GM12878 (cell line): ENCODE measurements around the gene ASAP3. TPM values are rescaled to one million over a fixed set of nuclear protein-coding genes. Genes with fewer than 3 reads are reported as not detected.

Experiments
- ATAC-seq: fragments of 200-7000 bp; cut with Tn5 transposase; 3 replicates; pipeline ENCODE4 v1.9.1; 2020; ENCODE audit warnings: mild to moderate bottlenecking, moderate library complexity
- BruUV-seq: library from RNA; stranded (reverse); fragments of 400-500 nt; replicated peaks from 2 replicates; lab custom pipeline; 2021; lab: Mats Ljungman, UMichigan
- CTCF ChIA-PET: fragments of 300-600 bp; sonication (Branson Sonifier 250); formaldehyde crosslinking; extraction: SDS; loops from one replicate; lab custom pipeline; 2021; ENCODE audit warnings: inconsistent platforms; lab: Yijun Ruan, JAX
- POLR2A ChIA-PET: fragments of 350-600 bp; formaldehyde crosslinking; extraction: SDS; loops from one replicate; lab custom pipeline; 2021; ENCODE audit warnings: inconsistent platforms; lab: Charles Lee
- RAD21 ChIA-PET: fragments of 300-600 bp; sonication (Branson Sonifier 250); formaldehyde crosslinking; loops from one replicate; lab custom pipeline; 2023; ENCODE audit warnings: antibody characterized with exemption; ENCODE audit not compliant: unreplicated experiment; lab: Charles Lee
- SMC1A ChIA-PET: fragments of 300-600 bp; sonication (Branson Sonifier 250); formaldehyde crosslinking; loops from one replicate; lab custom pipeline; 2023; ENCODE audit not compliant: unreplicated experiment, uncharacterized antibody; lab: Charles Lee
- DNase-seq: peaks from one replicate; pipeline ENCODE4 v3.0.0-alpha.2; 2011; ENCODE audit warnings: low read depth, low spot score
- FAIRE-seq: peaks from 3 replicates; lab custom pipeline; 2011; peaks lifted over from hg19 to GRCh38; lab: Jason Lieb, UNC
- H2AFZ ChIP-seq: 2 replicates; pipeline ENCODE4 v1.6.0; 2011; ENCODE audit warnings: low read depth, low read length, control low read depth; ENCODE audit not compliant: control insufficient read depth
- H3K27ac ChIP-seq: 2 replicates; pipeline ENCODE4 v1.5.1; 2011; ENCODE audit warnings: control low read depth; ENCODE audit not compliant: control insufficient read depth, insufficient read depth
- H3K27me3 ChIP-seq, 2 experiments: replicated peaks in 1 of 2; 2 replicates each; pipeline versions ENCODE4 v1.6.0 to v1.6.1; 2011; ENCODE audit warnings: low read length in 1 of 2; ENCODE audit not compliant: control insufficient read depth in 2 of 2, insufficient read depth in 2 of 2
- H3K36me3 ChIP-seq, 2 experiments: 2 replicates each; pipeline ENCODE4 v1.5.1; 2011; ENCODE audit warnings: low read length in 1 of 2; ENCODE audit not compliant: control insufficient read depth in 2 of 2, insufficient read depth in 2 of 2
- H3K4me1 ChIP-seq: 2 replicates; pipeline ENCODE4 v1.6.1; 2011; ENCODE audit warnings: mild to moderate bottlenecking, low read length, moderate library complexity, mixed read lengths; ENCODE audit not compliant: control insufficient read depth, insufficient read depth
- H3K4me2 ChIP-seq: 2 replicates; pipeline ENCODE4 v1.6.0; 2011; ENCODE audit warnings: control low read depth; ENCODE audit not compliant: control insufficient read depth, insufficient read depth
- H3K4me3 ChIP-seq: fragments of 200-600 bp; sonication (generic); 2 replicates; pipeline ENCODE4 v1.5.1; 2016
- H3K79me2 ChIP-seq: 2 replicates; pipeline ENCODE4 v1.6.0; 2011; ENCODE audit warnings: low read length; ENCODE audit not compliant: control insufficient read depth, insufficient read depth
- H3K9ac ChIP-seq: 2 replicates; pipeline ENCODE4 v1.8.0; 2011; ENCODE audit warnings: low read length, control low read depth, mixed read lengths; ENCODE audit not compliant: control insufficient read depth, insufficient read depth
- H3K9me3 ChIP-seq: replicated peaks from 3 replicates; pipeline ENCODE4 v1.5.1; 2011; ENCODE audit warnings: mild to moderate bottlenecking, low read length; ENCODE audit not compliant: control insufficient read depth, insufficient read depth
- H4K20me1 ChIP-seq: 2 replicates; pipeline ENCODE4 v1.6.0; 2011; ENCODE audit not compliant: control insufficient read depth, insufficient read depth
- BHLHE40 ChIP-seq, 2 experiments: fragments of 450-650 bp in 1 of 2; IDR thresholded peaks; 2 replicates each; pipeline ENCODE4 v1.6.1; 2011 to 2017; ENCODE audit warnings: low read depth in 2 of 2, borderline replicate concordance in 1 of 2, improper control_type of control experiment in 1 of 2, low read length in 1 of 2, mild to moderate bottlenecking in 1 of 2
- NFIC ChIP-seq: IDR thresholded peaks from 2 replicates; pipeline ENCODE4 v1.6.1; 2012; ENCODE audit warnings: low read depth, mild to moderate bottlenecking, inconsistent platforms, low read length, moderate library complexity
- SUZ12 ChIP-seq: fragments of 200-600 bp; sonication (generic); IDR thresholded peaks from one replicate; pipeline ENCODE4 v1.6.1; 2018; ENCODE audit warnings: antibody characterized with exemption, mild to moderate bottlenecking; ENCODE audit not compliant: unreplicated experiment
- ZSCAN29 ChIP-seq: fragments of 450-650 bp; IDR thresholded peaks from 2 replicates; pipeline ENCODE4 v1.6.1; 2017; ENCODE audit warnings: mild to moderate bottlenecking, moderate library complexity
- WGBS: methylation state at CpG from one replicate; pipeline ENCODE4 v1.1.6; 2016; ENCODE audit warnings: low lambda C conversion rate; ENCODE audit not compliant: insufficient replicate concordance, insufficient coverage; ENCODE audit errors: missing lambda C conversion rate; 5-methylcytosine and 5-hydroxymethylcytosine counted together
- in situ Hi-C: fragments of 300-500 bp; cut with MboI; formaldehyde crosslinking; loops from 9 replicates; pipeline ENCODE4 v1.14.3; 2018; ENCODE audit warnings: mixed read lengths
- intact Hi-C: fragments of 100-400 bp; cut with micrococcal nuclease; formaldehyde crosslinking; loops from one replicate; pipeline ENCODE4 v1.14.2; 2022; ENCODE audit not compliant: unreplicated experiment
- polyA plus RNA-seq, 11 experiments: library from polyadenylated mRNA; depleted of rRNA in 4 of 11; unstranded in 6 of 11; stranded (reverse) in 5 of 11; fragments of >200 nt; fragmentation: Nextera tagmentation in 4 of 11; fragmentation: Illumina TruSeq in 1 of 11; extraction: Ambion mirVana in 4 of 11; extraction: Trizol in 1 of 11; gene quantifications; 1 replicate in 1 of 11; 2 replicates in 10 of 11; pipeline versions ENCODE4 v1.2.1 to v1.2.3, GENCODE V29; 2011 to 2016; ENCODE audit warnings: inconsistent platforms in 2 of 11, missing spikeins in 2 of 11, low read depth in 1 of 11
- total RNA-seq, 4 experiments: library from RNA; depleted of rRNA in 3 of 4; stranded (reverse); fragments of >200 nt in 3 of 4; fragmentation: Illumina TruSeq in 1 of 4; extraction: Trizol in 1 of 4; gene quantifications; 2 replicates each; pipeline versions ENCODE4 v1.2.1 to v1.2.3, GENCODE V29; 2013 to 2021
- TF ChIP-seq, protein P1 (sequence below): fragments of 450-650 bp; formaldehyde crosslinking; IDR thresholded peaks from 2 replicates; pipeline ENCODE4 v1.4.0; 2022; ENCODE audit warnings: mild to moderate bottlenecking, moderate library complexity
- TF ChIP-seq, protein P2 (sequence below): fragments of 450-650 bp; IDR thresholded peaks from 2 replicates; pipeline ENCODE4 v1.6.1; 2018; ENCODE audit warnings: borderline replicate concordance, mild to moderate bottlenecking; ENCODE audit not compliant: partially characterized antibody
- TF ChIP-seq, protein P3 (sequence below): fragments of 450-650 bp; formaldehyde crosslinking; IDR thresholded peaks from 2 replicates; pipeline ENCODE4 v1.5.0; 2022; ENCODE audit warnings: mild to moderate bottlenecking, missing genetic modification characterization

Gene ASAP3
- total and polyA plus RNA-seq, 10 of the 15 experiments (the other 5 are each of a cell fraction or from before 2014, with no cell fraction given) = 0.04 to 0.92 (median 0.34) TPM; not detected in 1

DNA sequence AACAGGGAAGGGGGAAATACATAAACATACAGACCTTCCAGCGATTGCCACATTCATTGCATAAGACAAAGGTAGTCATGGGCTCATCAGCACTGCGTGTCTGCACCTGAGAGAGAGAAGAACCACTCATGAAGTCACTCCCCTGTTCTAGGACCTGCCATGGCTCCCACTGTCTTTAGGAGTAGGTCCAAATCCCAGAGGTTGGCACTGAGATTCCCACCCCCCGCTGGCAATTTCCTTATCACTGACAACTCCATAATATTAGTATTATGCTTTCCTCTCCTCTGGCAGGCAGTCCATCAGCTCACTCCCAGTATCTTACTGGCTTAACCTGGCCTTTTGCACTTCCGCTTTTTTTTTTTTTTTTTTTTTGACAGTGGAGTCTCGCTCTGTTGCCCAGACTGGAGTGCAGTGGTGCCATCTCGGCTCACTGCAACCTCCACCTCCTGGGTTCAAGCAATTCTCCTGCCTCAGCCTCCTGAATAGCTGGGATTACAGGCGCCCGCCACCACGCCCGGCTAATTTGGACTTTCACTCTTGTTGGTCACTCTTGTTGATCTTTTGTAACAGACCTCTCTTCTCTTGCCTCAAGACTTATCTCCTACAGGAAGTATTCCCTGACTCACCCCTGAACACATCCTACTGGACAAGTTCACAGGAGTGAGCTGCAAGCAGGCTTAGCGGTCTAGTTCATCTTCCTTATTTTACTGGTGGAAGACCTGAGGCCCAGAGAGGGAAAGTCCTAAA lies 99.5 kb downstream of the ASAP3 start (continued):
- TF ChIP-seq, protein P1, sequence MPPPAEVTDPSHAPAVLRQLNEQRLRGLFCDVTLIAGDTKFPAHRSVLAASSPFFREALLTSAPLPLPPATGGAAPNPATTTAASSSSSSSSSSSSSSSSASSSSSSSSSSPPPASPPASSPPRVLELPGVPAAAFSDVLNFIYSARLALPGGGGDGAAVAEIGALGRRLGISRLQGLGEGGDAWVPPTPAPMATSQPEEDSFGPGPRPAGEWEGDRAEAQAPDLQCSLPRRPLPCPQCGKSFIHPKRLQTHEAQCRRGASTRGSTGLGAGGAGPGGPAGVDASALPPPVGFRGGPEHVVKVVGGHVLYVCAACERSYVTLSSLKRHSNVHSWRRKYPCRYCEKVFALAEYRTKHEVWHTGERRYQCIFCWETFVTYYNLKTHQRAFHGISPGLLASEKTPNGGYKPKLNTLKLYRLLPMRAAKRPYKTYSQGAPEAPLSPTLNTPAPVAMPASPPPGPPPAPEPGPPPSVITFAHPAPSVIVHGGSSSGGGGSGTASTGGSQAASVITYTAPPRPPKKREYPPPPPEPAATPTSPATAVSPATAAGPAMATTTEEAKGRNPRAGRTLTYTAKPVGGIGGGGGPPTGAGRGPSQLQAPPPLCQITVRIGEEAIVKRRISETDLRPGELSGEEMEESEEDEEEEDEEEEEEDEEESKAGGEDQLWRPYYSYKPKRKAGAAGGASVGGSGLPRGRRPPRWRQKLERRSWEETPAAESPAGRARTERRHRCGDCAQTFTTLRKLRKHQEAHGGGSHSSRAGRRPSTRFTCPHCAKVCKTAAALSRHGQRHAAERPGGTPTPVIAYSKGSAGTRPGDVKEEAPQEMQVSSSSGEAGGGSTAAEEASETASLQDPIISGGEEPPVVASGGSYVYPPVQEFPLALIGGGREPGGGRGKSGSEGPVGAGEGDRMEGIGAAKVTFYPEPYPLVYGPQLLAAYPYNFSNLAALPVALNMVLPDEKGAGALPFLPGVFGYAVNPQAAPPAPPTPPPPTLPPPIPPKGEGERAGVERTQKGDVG (CRISPR knock-in tag) = no peak
- TF ChIP-seq, protein P2, sequence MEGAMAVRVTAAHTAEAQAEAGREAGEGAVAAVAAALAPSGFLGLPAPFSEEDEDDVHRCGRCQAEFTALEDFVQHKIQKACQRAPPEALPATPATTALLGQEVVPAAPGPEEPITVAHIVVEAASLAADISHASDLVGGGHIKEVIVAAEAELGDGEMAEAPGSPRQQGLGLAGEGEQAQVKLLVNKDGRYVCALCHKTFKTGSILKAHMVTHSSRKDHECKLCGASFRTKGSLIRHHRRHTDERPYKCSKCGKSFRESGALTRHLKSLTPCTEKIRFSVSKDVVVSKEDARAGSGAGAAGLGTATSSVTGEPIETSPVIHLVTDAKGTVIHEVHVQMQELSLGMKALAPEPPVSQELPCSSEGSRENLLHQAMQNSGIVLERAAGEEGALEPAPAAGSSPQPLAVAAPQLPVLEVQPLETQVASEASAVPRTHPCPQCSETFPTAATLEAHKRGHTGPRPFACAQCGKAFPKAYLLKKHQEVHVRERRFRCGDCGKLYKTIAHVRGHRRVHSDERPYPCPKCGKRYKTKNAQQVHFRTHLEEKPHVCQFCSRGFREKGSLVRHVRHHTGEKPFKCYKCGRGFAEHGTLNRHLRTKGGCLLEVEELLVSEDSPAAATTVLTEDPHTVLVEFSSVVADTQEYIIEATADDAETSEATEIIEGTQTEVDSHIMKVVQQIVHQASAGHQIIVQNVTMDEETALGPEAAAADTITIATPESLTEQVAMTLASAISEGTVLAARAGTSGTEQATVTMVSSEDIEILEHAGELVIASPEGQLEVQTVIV = no peak
- no peak for TF ChIP-seq ZSCAN29
- TF ChIP-seq, all 136 proteins: peak for 1

DNA sequence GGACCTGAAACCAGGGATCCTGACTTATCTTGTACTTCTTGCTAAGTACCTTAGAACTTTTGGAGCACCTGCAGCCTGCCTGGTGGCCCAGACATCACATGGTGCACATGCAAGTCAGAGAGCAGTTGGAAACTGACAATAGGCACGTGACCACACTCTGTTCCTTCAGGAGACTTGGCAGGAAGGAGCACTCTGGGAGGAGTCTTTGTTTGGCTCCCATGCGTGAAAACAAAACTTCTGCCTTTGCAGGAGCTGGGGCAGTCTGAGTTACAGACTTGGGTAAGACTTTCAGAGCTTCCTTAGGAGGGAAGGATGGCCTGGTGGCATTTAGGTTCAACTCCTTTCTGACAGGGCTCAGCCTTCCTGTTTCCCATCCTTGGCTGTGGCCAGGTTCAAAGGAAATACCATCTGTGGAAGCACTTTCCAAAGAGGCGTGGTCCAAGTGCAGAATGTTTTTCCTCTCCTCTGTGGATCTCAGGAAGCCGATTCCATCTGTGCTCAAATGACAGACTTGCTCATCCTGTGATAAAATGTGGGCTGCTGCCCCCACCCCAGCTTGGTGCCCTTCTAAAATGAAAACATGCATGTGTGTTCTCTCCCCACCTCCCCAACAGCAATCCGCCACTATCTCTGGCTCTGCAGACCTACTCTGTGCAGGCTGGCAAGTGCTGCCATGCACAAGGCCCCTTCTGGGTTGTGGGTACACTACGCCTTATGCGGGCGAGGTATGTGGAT lies 100.2 kb downstream of the ASAP3 start:
- no peaks in the 10 kb centered on the region for H3K4me1 ChIP-seq
- no peak for ATAC-seq
- no peak for TF ChIP-seq SUZ12
- peak in 1 of 2 experiments; percentile 49; a peak in 2 of 4 replicates for TF ChIP-seq BHLHE40 (IDR thresholded peaks at IDR 0.05; ENCODE audit: borderline replicate concordance in 1 of 2, low read depth in 2 of 2, low read length in 1 of 2)
- TF ChIP-seq NFIC = no peak
- TF ChIP-seq, protein P3, sequence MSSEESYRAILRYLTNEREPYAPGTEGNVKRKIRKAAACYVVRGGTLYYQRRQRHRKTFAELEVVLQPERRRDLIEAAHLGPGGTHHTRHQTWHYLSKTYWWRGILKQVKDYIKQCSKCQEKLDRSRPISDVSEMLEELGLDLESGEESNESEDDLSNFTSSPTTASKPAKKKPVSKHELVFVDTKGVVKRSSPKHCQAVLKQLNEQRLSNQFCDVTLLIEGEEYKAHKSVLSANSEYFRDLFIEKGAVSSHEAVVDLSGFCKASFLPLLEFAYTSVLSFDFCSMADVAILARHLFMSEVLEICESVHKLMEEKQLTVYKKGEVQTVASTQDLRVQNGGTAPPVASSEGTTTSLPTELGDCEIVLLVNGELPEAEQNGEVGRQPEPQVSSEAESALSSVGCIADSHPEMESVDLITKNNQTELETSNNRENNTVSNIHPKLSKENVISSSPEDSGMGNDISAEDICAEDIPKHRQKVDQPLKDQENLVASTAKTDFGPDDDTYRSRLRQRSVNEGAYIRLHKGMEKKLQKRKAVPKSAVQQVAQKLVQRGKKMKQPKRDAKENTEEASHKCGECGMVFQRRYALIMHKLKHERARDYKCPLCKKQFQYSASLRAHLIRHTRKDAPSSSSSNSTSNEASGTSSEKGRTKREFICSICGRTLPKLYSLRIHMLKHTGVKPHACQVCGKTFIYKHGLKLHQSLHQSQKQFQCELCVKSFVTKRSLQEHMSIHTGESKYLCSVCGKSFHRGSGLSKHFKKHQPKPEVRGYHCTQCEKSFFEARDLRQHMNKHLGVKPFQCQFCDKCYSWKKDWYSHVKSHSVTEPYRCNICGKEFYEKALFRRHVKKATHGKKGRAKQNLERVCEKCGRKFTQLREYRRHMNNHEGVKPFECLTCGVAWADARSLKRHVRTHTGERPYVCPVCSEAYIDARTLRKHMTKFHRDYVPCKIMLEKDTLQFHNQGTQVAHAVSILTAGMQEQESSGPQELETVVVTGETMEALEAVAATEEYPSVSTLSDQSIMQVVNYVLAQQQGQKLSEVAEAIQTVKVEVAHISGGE (CRISPR knock-in tag) = no peak
- TF ChIP-seq, all 136 proteins: peak for 1
- intact Hi-C loops (no loop called here), in situ Hi-C loops (no loop called here)
- H3K27ac ChIP-seq = no peak overlapping the region
- H3K79me2 ChIP-seq = no peaks in the 10 kb centered on the region
- 36% methylated on average over 8 of the region's 8 CpGs for WGBS
- BruUV-seq = no TSS peak
- no peaks in the 10 kb centered on the region for H3K9me3 ChIP-seq
- H2AFZ ChIP-seq = no peak overlapping the region
- ChIA-PET RAD21 (no interaction called here), CTCF (no interaction called here), POLR2A (interaction anchor here (0.6 kb wide), 1 partner anchor 935 kb away, joined by 4 read pairs; no protein-coding TSS in a partner anchor), SMC1A (no interaction called here)
- peaks cover 0 to 2% of the 10 kb centered on the region in 2 experiments; a peak in 2 of 4 replicates for H3K27me3 ChIP-seq
- FAIRE-seq (no peak), DNase-seq (no peak)
- H3K4me2 ChIP-seq = no peak overlapping the region
- no peak overlapping the region for H3K4me3 ChIP-seq
- no peak overlapping the region for H3K9ac ChIP-seq
- no peaks in the 10 kb centered on the region for H3K36me3 ChIP-seq
- H4K20me1 ChIP-seq = no peaks in the 10 kb centered on the region
